ENCODE measurements around the gene KCNJ12.
"Not testable (repeated sequence)": the region's sequence is repeated elsewhere in the genome, so short reads cannot be mapped to it uniquely, and the experiment has no call there.

Gene KCNJ12

GRCh38 chr17:21452377-21453143, 76.4 kb downstream of the KCNJ12 start:
- peak; percentile 85 for DNase-seq (ENCODE audit: low spot score)

GRCh38 chr17:21453144-21453898, 77.2 kb downstream of the KCNJ12 start:
- no peak for DNase-seq (ENCODE audit: low spot score)

- DNase-seq (ENCODE audit: low spot score): not testable (repeated sequence)
These were observed 77.8 kb downstream of the KCNJ12 start for GRCh38 chr17:21454006-21454405.

GRCh38 chr17:21454441-21454840, 78.3 kb downstream of the KCNJ12 start:
- no peak for DNase-seq (ENCODE audit: low spot score)

- DNase-seq (ENCODE audit: low spot score): no peak
These were observed 79.6 kb downstream of the KCNJ12 start for GRCh38 chr17:21455761-21456160.

GRCh38 chr17:21456449-21456848, 80.3 kb downstream of the KCNJ12 start:
- DNase-seq (ENCODE audit: low spot score): not testable (repeated sequence)

- DNase-seq (ENCODE audit: low spot score): peak; percentile 57
These were observed 81.2 kb downstream of the KCNJ12 start for GRCh38 chr17:21457051-21458026.

- DNase-seq (ENCODE audit: low spot score): no peak
These were observed 81.9 kb downstream of the KCNJ12 start for GRCh38 chr17:21458054-21458453.

GRCh38 chr17:21459536-21459935, 83.4 kb downstream of the KCNJ12 start:
- no peak for DNase-seq (ENCODE audit: low spot score)

GRCh38 chr17:21460358-21460757, 84.2 kb downstream of the KCNJ12 start:
- DNase-seq (ENCODE audit: low spot score): no peak

GRCh38 chr17:21462237-21462636, 86.1 kb downstream of the KCNJ12 start:
- DNase-seq (ENCODE audit: low spot score): no peak

- DNase-seq (ENCODE audit: low spot score): no peak
These were observed 87.1 kb downstream of the KCNJ12 start for GRCh38 chr17:21463204-21463661.

- DNase-seq (ENCODE audit: low spot score): no peak
These were observed 87.7 kb downstream of the KCNJ12 start for GRCh38 chr17:21463779-21464407.

- no peak for DNase-seq (ENCODE audit: low spot score)
These were observed 88.5 kb downstream of the KCNJ12 start for GRCh38 chr17:21464611-21465021.

GRCh38 chr17:21466550-21466949, 90.4 kb downstream of the KCNJ12 start:
- DNase-seq (ENCODE audit: low spot score): no peak

GRCh38 chr17:21467196-21467595, 91.0 kb downstream of the KCNJ12 start:
- no peak for DNase-seq (ENCODE audit: low spot score)

GRCh38 chr17:21467739-21468490, 91.8 kb downstream of the KCNJ12 start:
- no peak for DNase-seq (ENCODE audit: low spot score)
